Mesothelial cell of epicardium (in vitro differentiated cells): ENCODE data around the gene MZF1. TPM values are rescaled to one million over a fixed set of nuclear protein-coding genes. Genes with fewer than 3 reads are reported as not detected.

ENCODE experiments used
- DNase-seq, 2 experiments: peaks; one replicate each; pipeline ENCODE4 v3.0.0; 2021; ENCODE audit warnings: low spot score in 2 of 2; ENCODE audit not compliant: unreplicated experiment in 2 of 2
- H3K27ac Mint-ChIP-seq: 2 replicates; pipeline ENCODE4 v1.8.0; 2021; ENCODE audit warnings: mixed read lengths
- H3K27me3 Mint-ChIP-seq: 2 replicates; pipeline ENCODE4 v1.8.0; 2021; ENCODE audit warnings: low read depth, mixed read lengths
- H3K36me3 Mint-ChIP-seq: 2 replicates; pipeline ENCODE4 v1.8.0; 2021; ENCODE audit warnings: mixed read lengths
- H3K4me1 Mint-ChIP-seq: 2 replicates; pipeline ENCODE4 v1.8.0; 2021; ENCODE audit warnings: mixed read lengths
- H3K4me3 Mint-ChIP-seq: 2 replicates; pipeline ENCODE4 v1.8.0; 2021; ENCODE audit warnings: mild to moderate bottlenecking, moderate library complexity, mixed read lengths
- H3K9me3 Mint-ChIP-seq: 2 replicates; pipeline ENCODE4 v1.8.0; 2021; ENCODE audit warnings: mixed read lengths
- CTCF ChIP-seq: fragments of 200-600 bp; sonication (generic); IDR thresholded peaks from one replicate; pipeline ENCODE4 v1.5.0; 2021; ENCODE audit warnings: antibody characterized with exemption; ENCODE audit not compliant: unreplicated experiment
- total RNA-seq: library from RNA; stranded (reverse); gene quantifications from 3 replicates; pipeline ENCODE4 v1.2.1, GENCODE V29; 2021

Gene MZF1
- total RNA-seq, 1 donor from 2014 or later, result 42.6 TPM

GRCh38 chr19:58538257-58539168, 34.6 kb downstream of the MZF1 start:
- Mint-ChIP-seq H3K4me1 (peaks cover 7% of the 10 kb centered on the region), H3K36me3 (no peaks in the 10 kb centered on the region), H3K9me3 (no peaks in the 10 kb centered on the region), H3K4me3 (peak overlapping the region; percentile 69), H3K27ac (peak overlapping the region; percentile 97), H3K27me3 (peaks cover 28% of the 10 kb centered on the region)
- peak; percentile 61 to 79 for DNase-seq
- TF ChIP-seq CTCF, result no peak

GRCh38 chr19:58536852-58537798, 36.0 kb downstream of the MZF1 start:
- Mint-ChIP-seq H3K27me3 (peaks cover 23% of the 10 kb centered on the region), H3K36me3 (no peaks in the 10 kb centered on the region), H3K9me3 (no peaks in the 10 kb centered on the region), H3K27ac (no peak overlapping the region), H3K4me1 (peaks cover 5% of the 10 kb centered on the region), H3K4me3 (peak overlapping the region; percentile 69)
- no peak for TF ChIP-seq CTCF
- no peak for DNase-seq

GRCh38 chr19:58535857-58536256, 37.3 kb downstream of the MZF1 start:
- H3K36me3 Mint-ChIP-seq, result no peaks in the 10 kb centered on the region
- DNase-seq, result no peak
- no peak overlapping the region for H3K27ac Mint-ChIP-seq
- peaks cover 28% of the 10 kb centered on the region for H3K27me3 Mint-ChIP-seq
- no peak for TF ChIP-seq CTCF
- H3K4me3 Mint-ChIP-seq, result no peak overlapping the region
- H3K4me1 Mint-ChIP-seq, result peaks cover 5% of the 10 kb centered on the region
- H3K9me3 Mint-ChIP-seq, result no peaks in the 10 kb centered on the region

GRCh38 chr19:58531034-58531840, 41.9 kb downstream of the MZF1 start:
- Mint-ChIP-seq H3K4me3 (no peak overlapping the region), H3K36me3 (no peaks in the 10 kb centered on the region), H3K27ac (no peak overlapping the region), H3K27me3 (peaks cover 20% of the 10 kb centered on the region), H3K4me1 (no peaks in the 10 kb centered on the region), H3K9me3 (no peaks in the 10 kb centered on the region)
- no peak for DNase-seq
- no peak for TF ChIP-seq CTCF

- Mint-ChIP-seq H3K27ac (no peak overlapping the region), H3K4me3 (no peak overlapping the region), H3K36me3 (no peaks in the 10 kb centered on the region), H3K27me3 (peaks cover 20% of the 10 kb centered on the region), H3K9me3 (no peaks in the 10 kb centered on the region), H3K4me1 (no peaks in the 10 kb centered on the region)
- TF ChIP-seq CTCF, result no peak
- no peak for DNase-seq
These were observed 43.7 kb downstream of the MZF1 start for GRCh38 chr19:58529405-58529804.
